ENCODE data around the gene PIGO.

DNA sequence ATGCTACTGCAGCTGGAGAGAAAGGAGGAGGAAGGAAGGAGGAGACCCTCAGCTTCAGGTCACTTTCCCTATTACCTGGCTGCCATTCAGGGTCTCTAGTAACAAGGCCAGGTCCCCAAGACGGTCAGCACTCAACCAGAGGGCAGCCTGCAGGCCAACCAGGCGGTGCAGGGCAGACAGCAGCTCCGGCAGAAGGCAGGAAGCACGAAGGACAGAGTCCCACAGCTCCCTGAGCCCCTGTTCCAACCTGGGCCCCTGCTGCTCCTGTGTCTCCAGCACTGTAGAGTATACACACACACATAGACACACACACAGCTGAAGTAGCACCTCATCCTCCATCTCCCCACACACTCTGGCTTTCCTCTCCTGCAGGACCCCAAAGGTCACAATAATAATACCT is 18.3 kb downstream of the PIGO start:
- TF ChIP-seq TAF1 (IDR thresholded peaks at IDR 0.05; ENCODE audit: borderline replicate concordance, low read depth, low read length) (no peak), POLR2AphosphoS5 (IDR thresholded peaks at IDR 0.05; ENCODE audit: low read depth, low read length) (no peak)
